GM23338 (cell line): ENCODE results near the gene SEMA6C. TPM values are rescaled to one million over a fixed set of nuclear protein-coding genes. Genes with fewer than 3 reads are reported as not detected.

Experiments used
- ATAC-seq: fragments of 200-7000 bp; cut with Tn5 transposase; 3 replicates; pipeline ENCODE4 v1.9.1; 2020
- DNase-seq: peaks from one replicate; pipeline ENCODE4 v3.0.0-alpha.2; 2015; ENCODE audit warnings: low spot score
- H2AFZ ChIP-seq: fragments of 200-600 bp; sonication (generic); 2 replicates; pipeline ENCODE4 v1.8.0; 2016; ENCODE audit warnings: antibody characterized with exemption, mild to moderate bottlenecking, moderate library complexity
- H3F3A ChIP-seq: fragments of 200-600 bp; sonication (generic); replicated peaks from 2 replicates; pipeline ENCODE4 v1.8.0; 2017; ENCODE audit warnings: antibody characterized with exemption, mixed run types, low read depth
- H3K27ac ChIP-seq: fragments of 200-600 bp; sonication (generic); 2 replicates; pipeline ENCODE4 v1.6.1; 2016; ENCODE audit warnings: low read depth
- H3K27me3 ChIP-seq: fragments of 200-600 bp; sonication (generic); 2 replicates; pipeline ENCODE4 v1.8.0; 2016; ENCODE audit warnings: mild to moderate bottlenecking, mixed run types, moderate library complexity; ENCODE audit not compliant: insufficient read depth
- H3K36me3 ChIP-seq: fragments of 200-600 bp; sonication (generic); 2 replicates; pipeline ENCODE4 v1.8.0; 2016; ENCODE audit warnings: mild to moderate bottlenecking; ENCODE audit not compliant: insufficient read depth
- H3K4me1 ChIP-seq: fragments of 200-600 bp; sonication (generic); 2 replicates; pipeline ENCODE4 v1.8.0; 2016; ENCODE audit warnings: mild to moderate bottlenecking, moderate library complexity; ENCODE audit not compliant: insufficient read depth
- H3K4me2 ChIP-seq: fragments of 200-600 bp; sonication (generic); 2 replicates; pipeline ENCODE4 v1.7.1; 2017; ENCODE audit warnings: mixed run types
- H3K4me3 ChIP-seq: fragments of 200-600 bp; sonication (generic); 2 replicates; pipeline ENCODE4 v1.6.1; 2016; ENCODE audit warnings: mixed run types
- H3K79me2 ChIP-seq: fragments of 200-600 bp; sonication (generic); replicated peaks from 2 replicates; pipeline ENCODE4 v1.8.0; 2017; ENCODE audit warnings: mild to moderate bottlenecking; ENCODE audit not compliant: insufficient read depth
- H3K9me2 ChIP-seq: fragments of 200-600 bp; sonication (generic); 2 replicates; pipeline ENCODE4 v1.8.0; 2017; ENCODE audit not compliant: insufficient read depth
- H4K20me1 ChIP-seq: fragments of 200-600 bp; sonication (generic); replicated peaks from 2 replicates; pipeline ENCODE4 v1.8.0; 2017; ENCODE audit warnings: mild to moderate bottlenecking; ENCODE audit not compliant: insufficient read depth
- H3K27ac Mint-ChIP-seq: 2 replicates; pipeline ENCODE4 v1.8.0; 2020; ENCODE audit warnings: inconsistent platforms, mild to moderate bottlenecking, moderate library complexity, mixed read lengths
- H3K27me3 Mint-ChIP-seq: 3 replicates; pipeline ENCODE4 v1.8.0; 2022; ENCODE audit warnings: low read depth, mild to moderate bottlenecking, moderate library complexity, mixed read lengths, inconsistent platforms; ENCODE audit not compliant: insufficient read depth, poor library complexity
- H3K36me3 Mint-ChIP-seq: 3 replicates; pipeline ENCODE4 v1.8.0; 2021; ENCODE audit warnings: low read depth, mild to moderate bottlenecking, inconsistent platforms, moderate library complexity, mixed read lengths
- H3K4me1 Mint-ChIP-seq: 3 replicates; pipeline ENCODE4 v1.8.0; 2020; ENCODE audit warnings: mild to moderate bottlenecking, inconsistent platforms, mixed read lengths
- H3K4me3 Mint-ChIP-seq: 3 replicates; pipeline ENCODE4 v1.8.0; 2021; ENCODE audit warnings: moderate library complexity, mild to moderate bottlenecking, inconsistent platforms, mixed read lengths
- H3K9me3 Mint-ChIP-seq: 3 replicates; pipeline ENCODE4 v1.8.0; 2020; ENCODE audit warnings: moderate library complexity, mild to moderate bottlenecking, inconsistent platforms, mixed read lengths
- EZH2 ChIP-seq: fragments of 200-600 bp; sonication (generic); IDR thresholded peaks from one replicate; pipeline ENCODE4 v1.8.0; 2017; ENCODE audit warnings: antibody characterized with exemption, mild to moderate bottlenecking, low read depth; ENCODE audit not compliant: unreplicated experiment
- ZNF462 ChIP-seq: fragments of 250-450 bp; sonication (Bioruptor Pico); IDR thresholded peaks from 2 replicates; pipeline ENCODE4 v1.5.0; 2020; ENCODE audit warnings: mild to moderate bottlenecking, moderate library complexity
- polyA plus RNA-seq: library from polyadenylated mRNA; unstranded; fragments of >200 nt; fragmentation: Nextera tagmentation; extraction: Ambion mirVana; gene quantifications from 2 replicates; pipeline ENCODE4 v1.2.1, GENCODE V29; 2016
- total RNA-seq: library from RNA; depleted of rRNA; stranded (reverse); fragments of >200 nt; shearing (Covaris generic); gene quantifications from 2 replicates; pipeline ENCODE4 v1.2.3, GENCODE V29; 2014
- TF ChIP-seq, protein P1 (sequence below), 2 experiments: fragments of 200-600 bp in 1 of 2; sonication (generic) in 1 of 2; conservative IDR thresholded peaks; 2 replicates each; pipeline versions ENCODE4 v1.5.1 to v1.6.1; 2016 to 2017; ENCODE audit warnings: antibody characterized with exemption in 2 of 2, low read depth in 2 of 2, mild to moderate bottlenecking in 2 of 2, moderate library complexity in 1 of 2

Gene SEMA6C
- total and polyA plus RNA-seq, 2 experiments from 2014 or later, result 6.2 to 12.3 TPM

DNA sequence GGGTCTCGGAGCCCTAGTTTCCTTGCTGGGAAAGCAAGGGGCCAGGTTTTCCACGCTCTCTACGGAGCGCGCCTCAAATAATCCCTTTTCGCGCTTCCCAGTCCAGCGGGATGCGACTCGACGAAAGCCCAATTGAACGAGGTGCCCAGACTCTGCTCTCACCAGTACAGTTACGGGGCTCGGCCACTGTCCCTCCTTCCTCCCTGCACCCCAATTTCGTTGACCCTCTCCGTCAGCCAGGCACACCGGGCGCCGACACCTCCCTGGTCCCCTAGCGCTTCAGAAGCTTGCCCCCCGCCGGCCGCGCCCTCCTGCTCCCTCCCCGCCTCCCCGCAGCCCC is 389 bp downstream of the SEMA6C start:
- H3K9me3 Mint-ChIP-seq, result no peaks in the 10 kb centered on the region
- ATAC-seq (peak; percentile 6), DNase-seq (peak; percentile 47)
- H3K4me1 Mint-ChIP-seq, result peaks cover 39% of the 10 kb centered on the region
- H3K27ac Mint-ChIP-seq, result no peak overlapping the region
- no peak overlapping the region for H3K27ac ChIP-seq
- H3K4me1 ChIP-seq, result peaks cover 35% of the 10 kb centered on the region
- no peaks in the 10 kb centered on the region; the same call in 2 of the 3 replicates for H3K36me3 Mint-ChIP-seq
- H3K9me2 ChIP-seq, result no peaks in the 10 kb centered on the region
- H3K36me3 ChIP-seq, result no peaks in the 10 kb centered on the region
- peak overlapping the region; percentile 91 for H2AFZ ChIP-seq
- no peaks in the 10 kb centered on the region; the same call in 1 of the 2 replicates for H3K79me2 ChIP-seq
- H3K27me3 ChIP-seq, result peaks cover 35% of the 10 kb centered on the region
- H4K20me1 ChIP-seq, result peaks cover 5% of the 10 kb centered on the region; the same call in 1 of the 2 replicates
- H3K27me3 Mint-ChIP-seq, result peaks cover 32% of the 10 kb centered on the region
- H3K4me3 ChIP-seq, result peak overlapping the region; percentile 96
- peaks cover 9% of the 10 kb centered on the region; the same call in 1 of the 2 replicates for H3F3A ChIP-seq
- peak overlapping the region; percentile 98 for H3K4me2 ChIP-seq
- no peak for TF ChIP-seq ZNF462
- peak; percentile 29 for TF ChIP-seq EZH2
- TF ChIP-seq, protein P1, sequence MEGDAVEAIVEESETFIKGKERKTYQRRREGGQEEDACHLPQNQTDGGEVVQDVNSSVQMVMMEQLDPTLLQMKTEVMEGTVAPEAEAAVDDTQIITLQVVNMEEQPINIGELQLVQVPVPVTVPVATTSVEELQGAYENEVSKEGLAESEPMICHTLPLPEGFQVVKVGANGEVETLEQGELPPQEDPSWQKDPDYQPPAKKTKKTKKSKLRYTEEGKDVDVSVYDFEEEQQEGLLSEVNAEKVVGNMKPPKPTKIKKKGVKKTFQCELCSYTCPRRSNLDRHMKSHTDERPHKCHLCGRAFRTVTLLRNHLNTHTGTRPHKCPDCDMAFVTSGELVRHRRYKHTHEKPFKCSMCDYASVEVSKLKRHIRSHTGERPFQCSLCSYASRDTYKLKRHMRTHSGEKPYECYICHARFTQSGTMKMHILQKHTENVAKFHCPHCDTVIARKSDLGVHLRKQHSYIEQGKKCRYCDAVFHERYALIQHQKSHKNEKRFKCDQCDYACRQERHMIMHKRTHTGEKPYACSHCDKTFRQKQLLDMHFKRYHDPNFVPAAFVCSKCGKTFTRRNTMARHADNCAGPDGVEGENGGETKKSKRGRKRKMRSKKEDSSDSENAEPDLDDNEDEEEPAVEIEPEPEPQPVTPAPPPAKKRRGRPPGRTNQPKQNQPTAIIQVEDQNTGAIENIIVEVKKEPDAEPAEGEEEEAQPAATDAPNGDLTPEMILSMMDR (conservative IDR thresholded peaks at IDR 0.05; ENCODE audit: low read depth in 2 of 2), result no peak
- peak overlapping the region; percentile 82 for H3K4me3 Mint-ChIP-seq
